NCI-H524 (cell line): Measurements from ENCODE around the gene KCNIP2.

Source experiments
- DNase-seq, 2 experiments: peaks; one replicate each; lab custom pipeline; 2025; lab: John Stamatoyannopoulos, UW

The KCNIP2 gene

GRCh38 chr10:101851411-101852116 is 8.0 kb upstream of the KCNIP2 start:
- DNase-seq, result no peak

- no peak for DNase-seq
Measured at GRCh38 chr10:101850749-101851148, 7.1 kb upstream of the KCNIP2 start.

- no peak for DNase-seq
Measured at GRCh38 chr10:101848894-101849351, 5.3 kb upstream of the KCNIP2 start.

GRCh38 chr10:101848408-101848807 is 4.8 kb upstream of the KCNIP2 start:
- no peak for DNase-seq

- DNase-seq, result no peak
Measured at GRCh38 chr10:101845893-101846292, 2.3 kb upstream of the KCNIP2 start.

GRCh38 chr10:101841826-101842225 is 1.8 kb downstream of the KCNIP2 start:
- DNase-seq, result no peak

- peak in 1 of 2 experiments; percentile 70 for DNase-seq
Measured at GRCh38 chr10:101840741-101841453, 2.7 kb downstream of the KCNIP2 start.

GRCh38 chr10:101840102-101840684 is 3.4 kb downstream of the KCNIP2 start:
- DNase-seq, result peak in 1 of 2 experiments; percentile 14

GRCh38 chr10:101839416-101840063 is 4.1 kb downstream of the KCNIP2 start:
- DNase-seq, result no peak

GRCh38 chr10:101839002-101839401 is 4.6 kb downstream of the KCNIP2 start:
- DNase-seq, result no peak

GRCh38 chr10:101838416-101838970 is 5.1 kb downstream of the KCNIP2 start:
- DNase-seq, result no peak

GRCh38 chr10:101837748-101838147 is 5.9 kb downstream of the KCNIP2 start:
- DNase-seq, result no peak

- no peak for DNase-seq
Measured at GRCh38 chr10:101835362-101835761, 8.2 kb downstream of the KCNIP2 start.

GRCh38 chr10:101834341-101834740 is 9.3 kb downstream of the KCNIP2 start:
- DNase-seq, result no peak

- DNase-seq, result no peak
Measured at GRCh38 chr10:101833466-101833865, 10.1 kb downstream of the KCNIP2 start.

GRCh38 chr10:101832325-101832771 is 11.3 kb downstream of the KCNIP2 start:
- no peak for DNase-seq

GRCh38 chr10:101831169-101831811 is 12.3 kb downstream of the KCNIP2 start:
- no peak for DNase-seq

- DNase-seq, result no peak
Measured at GRCh38 chr10:101830322-101831168, 13.1 kb downstream of the KCNIP2 start.

- DNase-seq, result no peak
Measured at GRCh38 chr10:101829561-101830315, 13.9 kb downstream of the KCNIP2 start.
